LHCN-M2 (cell line): ENCODE results near the gene ACD. TPM values are rescaled to one million over a fixed set of nuclear protein-coding genes. Genes with fewer than 3 reads are reported as not detected.
A peak's percentile ranks its signal among the peaks of the same experiment; 100 is the strongest.

Experiments used
- DNase-seq: peaks from one replicate; pipeline ENCODE4 v3.0.0-alpha.2; 2012; ENCODE audit warnings: low read depth
- total RNA-seq: library from RNA; depleted of rRNA; stranded (reverse); fragments of >200 nt; gene quantifications from 2 replicates; pipeline ENCODE4 v1.2.3, GENCODE V29; 2014

The ACD gene
- total RNA-seq, 1 experiment from 2014 or later, result 44.2 TPM

GRCh38 chr16:67661886-67662652, 2.0 kb upstream of the ACD start:
- DNase-seq, result no peak

- no peak for DNase-seq
These were observed 1.2 kb upstream of the ACD start for GRCh38 chr16:67661101-67661761.

GRCh38 chr16:67660564-67661028, 536 bp upstream of the ACD start, which contains the start of gene PARD6A:
PARD6A (plus strand) TSS chr16:67660960; CDS start chr16:67661039, 79 bp downstream.
- peak; percentile 96 for DNase-seq

GRCh38 chr16:67658849-67659674, 998 bp downstream of the ACD start:
- DNase-seq, result no peak

- no peak for DNase-seq
These were observed 2.1 kb downstream of the ACD start for GRCh38 chr16:67657751-67658518.

- DNase-seq, result no peak
These were observed 2.9 kb downstream of the ACD start for GRCh38 chr16:67657017-67657608.

GRCh38 chr16:67656344-67657016, 3.6 kb downstream of the ACD start:
- no peak for DNase-seq

- no peak for DNase-seq
These were observed 4.7 kb downstream of the ACD start for GRCh38 chr16:67655363-67655762.

- DNase-seq, result no peak
These were observed 5.6 kb downstream of the ACD start for GRCh38 chr16:67654403-67654911.

GRCh38 chr16:67653789-67654402, 6.2 kb downstream of the ACD start:
- DNase-seq, result no peak

GRCh38 chr16:67653128-67653788, 6.8 kb downstream of the ACD start:
- no peak for DNase-seq

GRCh38 chr16:67652578-67653127, 7.4 kb downstream of the ACD start:
- DNase-seq, result no peak

- DNase-seq, result no peak
These were observed 8.2 kb downstream of the ACD start for GRCh38 chr16:67651847-67652246.

GRCh38 chr16:67651039-67651438, 9.0 kb downstream of the ACD start:
- no peak for DNase-seq

GRCh38 chr16:67650023-67650422, 10.0 kb downstream of the ACD start:
- no peak for DNase-seq

- DNase-seq, result no peak
These were observed 10.5 kb downstream of the ACD start for GRCh38 chr16:67649494-67649931.

- DNase-seq, result no peak
These were observed 11.2 kb downstream of the ACD start for GRCh38 chr16:67648764-67649407.

- no peak for DNase-seq
These were observed 11.8 kb downstream of the ACD start for GRCh38 chr16:67648088-67648763.
